Calu3 (cell line): ENCODE results near the gene PSMA1. TPM values are rescaled to one million over a fixed set of nuclear protein-coding genes. Genes with fewer than 3 reads are reported as not detected.
"Not testable (repeated sequence)": the region's sequence is repeated elsewhere in the genome, so short reads cannot be mapped to it uniquely, and the experiment has no call there.

Experiments
- Bru-seq: library from RNA; stranded (reverse); fragments of 400-500 nt; gene quantifications from one replicate; lab custom pipeline; 2021; lab: Mats Ljungman, UMichigan
- BruChase-seq, 2 experiments: library from RNA; stranded (reverse); fragments of 400-500 nt; gene quantifications; one replicate each; lab custom pipeline; 2021; lab: Mats Ljungman, UMichigan
- BruUV-seq: library from RNA; stranded (reverse); fragments of 400-500 nt; replicated peaks from 2 replicates; lab custom pipeline; 2021; lab: Mats Ljungman, UMichigan
- CTCF ChIA-PET: fragments of 300-600 bp; sonication (Branson Sonifier 250); formaldehyde crosslinking; loops from one replicate; lab custom pipeline; 2022; ENCODE audit warnings: antibody characterized with exemption; lab: Charles Lee
- DNase-seq: peaks from one replicate; pipeline ENCODE4 v3.0.0; 2022
- H3K27ac Mint-ChIP-seq: one replicate; pipeline ENCODE4 v1.8.0; 2022; ENCODE audit warnings: mixed read lengths; ENCODE audit not compliant: unreplicated experiment
- H3K27me3 Mint-ChIP-seq: one replicate; pipeline ENCODE4 v1.8.0; 2022; ENCODE audit warnings: mixed read lengths; ENCODE audit not compliant: unreplicated experiment
- H3K36me3 Mint-ChIP-seq: one replicate; pipeline ENCODE4 v1.8.0; 2022; ENCODE audit warnings: mild to moderate bottlenecking, moderate library complexity, mixed read lengths; ENCODE audit not compliant: insufficient read depth, unreplicated experiment
- H3K4me1 Mint-ChIP-seq: one replicate; pipeline ENCODE4 v1.8.0; 2022; ENCODE audit warnings: mild to moderate bottlenecking, low read depth, mixed read lengths; ENCODE audit not compliant: unreplicated experiment
- H3K4me3 Mint-ChIP-seq: one replicate; pipeline ENCODE4 v1.8.0; 2022; ENCODE audit warnings: mild to moderate bottlenecking, low read depth, moderate library complexity, mixed read lengths; ENCODE audit not compliant: unreplicated experiment
- H3K9me3 Mint-ChIP-seq: one replicate; pipeline ENCODE4 v1.8.0; 2022; ENCODE audit warnings: low read depth, mixed read lengths; ENCODE audit not compliant: unreplicated experiment
- intact Hi-C: fragments of 100-400 bp; cut with micrococcal nuclease; formaldehyde crosslinking; loops from one replicate; pipeline ENCODE4 v1.10.0; 2022; ENCODE audit not compliant: unreplicated experiment
- long read RNA-seq: library from polyadenylated mRNA; stranded (forward); transcript quantifications from one replicate; pipeline ENCODE4 v2.0.0, GENCODE V29; 2022
- total RNA-seq: library from RNA; stranded (reverse); gene quantifications from 2 replicates; pipeline ENCODE4 v1.2.3, GENCODE V29; 2022
- TF ChIP-seq, protein P1 (sequence below): fragments of 200-600 bp; IDR thresholded peaks from one replicate; pipeline ENCODE4 v1.8.0; 2022; ENCODE audit warnings: antibody characterized with exemption; ENCODE audit not compliant: unreplicated experiment

The PSMA1 gene
- total RNA-seq (187 and 205 TPM in 2 replicates), Bru-seq, nascent RNA (percentile 51 among the genes with signal in this experiment), BruChase-seq, experiment 1, labeled RNA remaining after a 6-hour chase (percentile 55 among the genes with signal in this experiment), BruChase-seq, experiment 2, labeled RNA remaining after a 2-hour chase (percentile 50 among the genes with signal in this experiment)
- long read RNA-seq, transcript PSMA1-209 (10 exons, 1,527 nt) = minor isoform, 5 of 429 reads
- long read RNA-seq, transcript PSMA1-201 (10 exons, 1,505 nt) = major isoform, 355 of 429 reads
- long read RNA-seq, partial matches to known transcripts = 5 of 429 reads
- long read RNA-seq, other reads (novel, unspliced or antisense) = 64 of 429 reads

GRCh38 chr11:14519917-14520746, at the start of gene PSMA1:
Gene PSMA1, minus strand, starts transcription at chr11:14520386. Its CDS starts 87 bp downstream, at chr11:14520299.
- BruUV-seq = TSS peak; percentile 81
- intact Hi-C loops = loop anchor here (5.0 kb wide), 2 partner anchors 53 to 127 kb away; no protein-coding TSS in a partner anchor
- CTCF ChIA-PET = interaction anchor here (0.6 kb wide), 1 partner anchor 168 kb away, joined by 3 read pairs; no protein-coding TSS in a partner anchor
- Mint-ChIP-seq H3K4me1 (peaks cover 16% of the 10 kb centered on the region), H3K27ac (peak within 1 kb of the TSS; percentile 93), H3K9me3 (no peaks in the 10 kb centered on the region), H3K36me3 (peaks cover 41% of the 10 kb centered on the region), H3K27me3 (no peaks in the 10 kb centered on the region), H3K4me3 (peak within 1 kb of the TSS; percentile 85)
- peak; percentile 91 for DNase-seq
- TF ChIP-seq, protein P1, sequence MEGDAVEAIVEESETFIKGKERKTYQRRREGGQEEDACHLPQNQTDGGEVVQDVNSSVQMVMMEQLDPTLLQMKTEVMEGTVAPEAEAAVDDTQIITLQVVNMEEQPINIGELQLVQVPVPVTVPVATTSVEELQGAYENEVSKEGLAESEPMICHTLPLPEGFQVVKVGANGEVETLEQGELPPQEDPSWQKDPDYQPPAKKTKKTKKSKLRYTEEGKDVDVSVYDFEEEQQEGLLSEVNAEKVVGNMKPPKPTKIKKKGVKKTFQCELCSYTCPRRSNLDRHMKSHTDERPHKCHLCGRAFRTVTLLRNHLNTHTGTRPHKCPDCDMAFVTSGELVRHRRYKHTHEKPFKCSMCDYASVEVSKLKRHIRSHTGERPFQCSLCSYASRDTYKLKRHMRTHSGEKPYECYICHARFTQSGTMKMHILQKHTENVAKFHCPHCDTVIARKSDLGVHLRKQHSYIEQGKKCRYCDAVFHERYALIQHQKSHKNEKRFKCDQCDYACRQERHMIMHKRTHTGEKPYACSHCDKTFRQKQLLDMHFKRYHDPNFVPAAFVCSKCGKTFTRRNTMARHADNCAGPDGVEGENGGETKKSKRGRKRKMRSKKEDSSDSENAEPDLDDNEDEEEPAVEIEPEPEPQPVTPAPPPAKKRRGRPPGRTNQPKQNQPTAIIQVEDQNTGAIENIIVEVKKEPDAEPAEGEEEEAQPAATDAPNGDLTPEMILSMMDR = no peak

DNA sequence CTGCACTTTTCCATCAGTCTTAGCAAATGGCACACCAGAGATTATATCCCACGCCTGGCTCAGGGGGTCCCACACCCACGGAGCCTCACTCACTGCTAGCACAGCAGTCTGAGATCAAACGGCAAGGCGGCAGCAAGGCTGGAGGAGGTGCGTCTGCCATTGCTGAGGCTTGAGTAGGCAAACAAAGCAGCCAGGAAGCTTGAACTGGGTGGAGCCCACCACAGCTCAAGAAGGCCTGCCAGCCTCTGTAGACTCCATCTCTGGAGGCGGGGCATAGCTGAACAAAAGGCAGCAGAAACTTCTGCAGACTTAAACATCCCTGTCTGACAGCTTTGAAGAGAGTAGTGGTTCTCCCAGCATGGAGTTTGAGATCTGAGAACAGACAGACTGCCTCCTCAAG, 49.3 kb upstream of the PSMA1 start:
- H3K36me3 Mint-ChIP-seq, BruUV-seq, H3K4me1 Mint-ChIP-seq, DNase-seq, H3K27ac Mint-ChIP-seq, H3K4me3 Mint-ChIP-seq, H3K9me3 Mint-ChIP-seq, H3K27me3 Mint-ChIP-seq, CTCF ChIA-PET, intact Hi-C loops: not testable (repeated sequence)

GRCh38 chr11:14567064-14567651, 47.0 kb upstream of the PSMA1 start:
- no peak for DNase-seq
- TF ChIP-seq, protein P1 = no peak
- Mint-ChIP-seq H3K27ac (no peak overlapping the region), H3K4me3 (no peak overlapping the region), H3K27me3 (no peaks in the 10 kb centered on the region), H3K4me1 (no peaks in the 10 kb centered on the region), H3K36me3 (no peaks in the 10 kb centered on the region), H3K9me3 (no peaks in the 10 kb centered on the region)
- no TSS peak for BruUV-seq
- CTCF ChIA-PET = interaction anchor here (1.0 kb wide), 1 partner anchor 39 kb away, joined by 3 read pairs; no protein-coding TSS in a partner anchor
- intact Hi-C loops = no loop called here

DNA sequence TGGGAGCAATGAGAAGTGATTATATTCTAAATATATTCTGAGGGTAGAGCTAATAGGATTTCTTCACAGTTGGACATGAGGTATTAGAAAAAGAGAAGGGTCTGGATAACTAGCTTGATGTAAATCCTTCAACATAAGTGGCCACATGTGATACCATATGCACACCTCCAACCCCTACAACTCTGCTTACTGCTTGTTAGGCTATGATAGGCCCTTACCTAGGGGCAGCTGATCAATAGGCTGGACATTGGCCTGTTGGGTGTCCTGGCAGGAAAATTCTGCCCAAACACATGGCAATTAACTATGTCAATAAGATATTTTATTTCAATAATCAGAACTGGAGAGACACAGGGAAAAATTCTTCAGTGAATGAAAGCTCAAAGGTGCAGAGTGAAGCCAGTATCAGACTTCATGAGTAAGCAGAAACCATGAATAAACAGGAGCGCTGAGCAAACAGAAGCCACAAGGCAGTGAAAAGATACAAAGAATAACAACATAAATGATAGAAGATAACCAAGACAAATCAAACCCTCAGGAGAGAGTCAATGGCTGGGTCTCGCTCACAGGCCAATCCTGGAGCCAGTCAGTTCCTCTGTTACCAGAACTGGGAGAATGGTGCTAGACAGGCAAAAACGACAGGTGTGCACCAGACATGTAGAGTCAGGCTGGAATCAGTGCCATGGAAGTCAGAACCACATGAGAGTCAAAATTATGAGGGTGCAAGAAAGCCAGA, 46.3 kb upstream of the PSMA1 start:
- DNase-seq = no peak
- intact Hi-C loops = no loop called here
- H3K9me3 Mint-ChIP-seq = no peaks in the 10 kb centered on the region
- H3K27me3 Mint-ChIP-seq = no peaks in the 10 kb centered on the region
- H3K4me1 Mint-ChIP-seq = no peaks in the 10 kb centered on the region
- H3K4me3 Mint-ChIP-seq = no peak overlapping the region
- TF ChIP-seq, protein P1 = no peak
- H3K27ac Mint-ChIP-seq = no peak overlapping the region
- no peaks in the 10 kb centered on the region for H3K36me3 Mint-ChIP-seq
- BruUV-seq = no TSS peak
- CTCF ChIA-PET = no interaction called here
